Measurements from ENCODE around the gene PPIP5K1. TPM values are rescaled to one million over a fixed set of nuclear protein-coding genes. Genes with fewer than 3 reads are reported as not detected.

Gene PPIP5K1
- total RNA-seq, 1 experiment from 2014 or later: 33.5 TPM

GRCh38 chr15:43487271-43487895 is 102.6 kb downstream of the PPIP5K1 start:
- Histone ChIP-seq H3K27ac (ENCODE audit: low read depth, low read length, poor library complexity, severe bottlenecking) (no peak overlapping the region), H3K4me1 (ENCODE audit: insufficient read depth, low read length, poor library complexity, severe bottlenecking) (peaks cover 7% of the 10 kb centered on the region), H3K9me3 (ENCODE audit: low read depth, low read length, poor library complexity, severe bottlenecking) (no peaks in the 10 kb centered on the region), H3K36me3 (ENCODE audit: insufficient read depth, low read length, poor library complexity, severe bottlenecking) (peaks cover 55% of the 10 kb centered on the region), H3K4me3 (ENCODE audit: low read depth, low read length, poor library complexity, severe bottlenecking) (no peak overlapping the region), H3K27me3 (replicated peaks; ENCODE audit: insufficient read depth, low read depth, low read length, poor library complexity) (no peaks in the 10 kb centered on the region)
- TF ChIP-seq EZH2 (IDR thresholded peaks at IDR 0.05; ENCODE audit: borderline replicate concordance, low read depth, low read length, poor library complexity, severe bottlenecking) (no peak), CTCF (conservative IDR thresholded peaks at IDR 0.05; ENCODE audit: low read depth, low read length) (no peak)
- ChIA-PET POLR2A (ENCODE audit: low non-redundant PET) (interaction anchor here (0.6 kb wide), 1 partner anchor 19 kb away, joined by 3 read pairs; no protein-coding TSS in a partner anchor), CTCF (no interaction called here)
- DNase-seq (ENCODE audit: low spot score): no peak
- intact Hi-C loops (cut with micrococcal nuclease; ENCODE audit: unreplicated experiment): no loop called here
- no TSS peak for BruUV-seq (replicated peaks)

- peaks cover 52% of the 10 kb centered on the region for H3K36me3 ChIP-seq (ENCODE audit: insufficient read depth, low read length, poor library complexity, severe bottlenecking)
- H3K27me3 ChIP-seq (replicated peaks; ENCODE audit: insufficient read depth, low read depth, low read length, poor library complexity): no peaks in the 10 kb centered on the region
- POLR2A ChIA-PET (ENCODE audit: low non-redundant PET): no interaction called here
Measured at GRCh38 chr15:43484455-43484854, 105.6 kb downstream of the PPIP5K1 start.

More at GRCh38 chr15:43484455-43484854, 105.6 kb downstream of the PPIP5K1 start:
- BruUV-seq (replicated peaks): no TSS peak
- intact Hi-C loops (cut with micrococcal nuclease; ENCODE audit: unreplicated experiment): no loop called here
- Histone ChIP-seq H3K9me3 (ENCODE audit: low read depth, low read length, poor library complexity, severe bottlenecking) (no peaks in the 10 kb centered on the region), H3K4me3 (ENCODE audit: low read depth, low read length, poor library complexity, severe bottlenecking) (no peak overlapping the region), H3K27ac (ENCODE audit: low read depth, low read length, poor library complexity, severe bottlenecking) (no peak overlapping the region), H3K4me1 (ENCODE audit: insufficient read depth, low read length, poor library complexity, severe bottlenecking) (no peaks in the 10 kb centered on the region)
- TF ChIP-seq EZH2 (IDR thresholded peaks at IDR 0.05; ENCODE audit: borderline replicate concordance, low read depth, low read length, poor library complexity, severe bottlenecking) (no peak), CTCF (conservative IDR thresholded peaks at IDR 0.05; ENCODE audit: low read depth, low read length) (no peak)
- DNase-seq (ENCODE audit: low spot score): no peak
- CTCF ChIA-PET: no interaction called here

Other genes starting within 250 kb of the PPIP5K1 start
- 33.3 and 34.4 TPM in 2 replicates for gene ZSCAN29, start 219.2 kb downstream of the PPIP5K1 start, total RNA-seq (2021)
- gene TUBGCP4, start 219.1 kb downstream of the PPIP5K1 start, total RNA-seq (2021): 31.4 and 37.6 TPM in 2 replicates
- gene TP53BP1, start 97.1 kb downstream of the PPIP5K1 start, total RNA-seq (2021): 66.0 and 74.5 TPM in 2 replicates
- 65.8 and 83.8 TPM in 2 replicates for gene MAP1A, start 72.6 kb downstream of the PPIP5K1 start, total RNA-seq (2021)
- gene CKMT1B, start 3.8 kb upstream of the PPIP5K1 start, total RNA-seq (2021): 1.1 and 1.6 TPM in 2 replicates
- 0.17 and 0.28 TPM in 2 replicates for gene STRC, start 28.6 kb upstream of the PPIP5K1 start, total RNA-seq (2021)
- gene CATSPER2, start 58.6 kb upstream of the PPIP5K1 start, total RNA-seq (2021): 2.2 and 2.9 TPM in 2 replicates
- 0.41 TPM in 1 of 2 replicates, not detected in the other for gene CKMT1A, start 103.7 kb upstream of the PPIP5K1 start, total RNA-seq (2021)
- 421 and 430 TPM in 2 replicates for gene PDIA3, start 156.2 kb upstream of the PPIP5K1 start, total RNA-seq (2021)
- 1.7 and 3.0 TPM in 2 replicates for gene ELL3, start 186.8 kb upstream of the PPIP5K1 start, total RNA-seq (2021)
- 632 and 654 TPM in 2 replicates for gene SERF2, start 202.1 kb upstream of the PPIP5K1 start, total RNA-seq (2021)
- 0.33 TPM in 1 of 2 replicates, not detected in the other for gene SERINC4, start 210.0 kb upstream of the PPIP5K1 start, total RNA-seq (2021)
- gene HYPK, start 210.4 kb upstream of the PPIP5K1 start, total RNA-seq (2021): 33.6 and 34.9 TPM in 2 replicates
- gene MFAP1, start 234.5 kb upstream of the PPIP5K1 start, total RNA-seq (2021): 43.2 and 45.4 TPM in 2 replicates
- gene WDR76, start 236.8 kb upstream of the PPIP5K1 start, total RNA-seq (2021): 61.3 and 65.2 TPM in 2 replicates